HG03457 (cell line): ENCODE results near the gene RUSC1.
"Not testable (repeated sequence)": the region's sequence is repeated elsewhere in the genome, so short reads cannot be mapped to it uniquely, and the experiment has no call there.

ENCODE experiments used
- ATAC-seq: cut with Tn5 transposase; IDR thresholded peaks from one replicate; pipeline ENCODE4 v1.9.1; 2021; ENCODE audit warnings: moderate number of reproducible peaks; ENCODE audit not compliant: unreplicated experiment

The RUSC1 gene

GRCh38 chr1:155321639-155322503 is 1.2 kb downstream of the RUSC1 start:
- no peak for ATAC-seq

DNA sequence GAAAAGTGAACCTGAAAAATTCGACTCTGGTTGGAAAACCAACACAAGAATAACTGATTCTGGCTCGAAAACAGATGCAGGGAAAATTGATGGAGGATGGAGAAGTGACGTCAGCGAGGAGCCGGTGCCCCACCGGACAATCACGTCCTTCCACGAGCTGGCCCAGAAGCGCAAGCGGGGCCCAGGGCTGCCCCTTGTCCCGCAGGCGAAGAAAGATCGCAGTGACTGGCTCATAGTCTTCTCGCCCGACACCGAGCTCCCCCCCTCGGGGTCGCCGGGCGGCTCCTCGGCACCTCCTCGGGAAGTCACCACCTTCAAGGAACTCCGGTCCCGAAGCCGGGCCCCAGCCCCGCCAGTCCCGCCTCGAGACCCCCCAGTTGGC is 1.9 kb downstream of the RUSC1 start:
- ATAC-seq, result no peak

DNA sequence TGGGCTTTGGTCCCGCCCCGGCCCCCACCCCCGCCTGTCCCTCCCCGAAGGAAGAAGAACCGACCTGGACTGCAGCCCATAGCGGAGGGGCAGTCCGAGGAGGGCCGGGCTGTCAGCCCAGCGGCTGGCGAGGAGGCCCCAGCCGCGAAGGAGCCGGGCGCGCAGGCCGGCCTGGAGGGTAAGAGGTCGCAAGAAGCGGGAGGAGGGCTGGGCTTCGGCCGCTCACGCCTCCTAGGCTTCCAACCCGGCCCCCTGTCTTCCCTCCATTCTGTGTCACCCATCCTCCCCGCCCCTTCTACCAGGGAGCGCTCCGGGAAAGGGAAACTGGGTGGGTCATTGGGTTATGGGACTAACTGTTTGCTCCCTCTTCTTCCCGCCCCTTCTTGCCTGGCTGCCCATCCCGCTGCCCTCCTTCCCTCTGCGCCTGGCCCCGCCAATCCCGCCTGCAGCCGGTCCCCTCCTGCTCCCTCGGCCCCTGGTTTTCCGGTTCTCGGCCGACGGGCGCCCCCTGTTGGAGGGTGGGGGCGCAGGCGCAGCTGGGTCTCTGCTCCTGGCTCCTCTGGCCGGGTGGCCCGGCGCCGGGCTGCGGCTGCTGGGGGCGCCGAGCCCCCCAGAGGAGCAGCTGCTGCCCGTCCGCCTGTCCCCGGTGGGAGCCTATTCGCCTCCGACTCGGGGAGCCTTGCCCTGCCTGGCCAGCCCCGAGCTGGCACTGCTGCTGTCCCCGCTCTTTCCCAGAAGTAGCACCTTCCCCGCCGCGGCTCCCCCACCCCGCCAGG is 2.4 kb downstream of the RUSC1 start:
- peak; percentile 32 for ATAC-seq

- peak; percentile 16 for ATAC-seq
Observed at GRCh38 chr1:155323729-155324036, 3.0 kb downstream of the RUSC1 start.

DNA sequence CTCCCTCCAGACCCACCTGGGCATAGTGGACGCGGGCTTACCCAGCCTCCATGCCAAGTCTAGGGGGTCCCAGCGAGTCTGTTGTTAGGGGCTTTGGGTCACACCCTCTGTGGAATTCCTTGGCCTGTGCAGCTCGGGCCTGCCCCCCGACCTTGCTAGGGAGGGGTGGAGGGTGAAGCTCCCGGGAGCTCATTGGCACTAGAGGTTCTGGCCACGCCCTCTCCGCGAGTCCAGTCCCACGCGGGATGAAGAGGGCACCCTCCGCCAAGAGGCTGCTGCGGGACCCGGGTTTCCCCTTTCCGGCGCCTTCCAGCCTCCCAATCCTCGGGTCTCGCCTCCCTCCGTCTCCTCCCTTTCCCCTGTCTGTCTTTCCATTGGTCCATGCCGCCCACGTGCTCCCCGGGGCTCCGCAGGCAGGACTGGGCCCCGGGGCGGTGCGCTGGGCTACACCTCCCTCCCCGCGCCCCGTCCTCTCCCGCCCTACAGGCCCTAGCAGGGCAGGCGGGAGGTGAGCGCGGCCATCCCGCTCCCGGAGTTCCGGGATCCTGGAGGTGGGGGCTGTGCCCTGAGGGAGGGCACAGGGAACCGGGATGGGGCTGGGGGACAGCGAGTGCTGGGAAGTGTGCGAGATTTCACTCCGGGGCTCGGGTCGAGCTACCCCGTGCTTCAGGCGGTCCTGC is 3.5 kb downstream of the RUSC1 start:
- peak; percentile 37 for ATAC-seq

DNA sequence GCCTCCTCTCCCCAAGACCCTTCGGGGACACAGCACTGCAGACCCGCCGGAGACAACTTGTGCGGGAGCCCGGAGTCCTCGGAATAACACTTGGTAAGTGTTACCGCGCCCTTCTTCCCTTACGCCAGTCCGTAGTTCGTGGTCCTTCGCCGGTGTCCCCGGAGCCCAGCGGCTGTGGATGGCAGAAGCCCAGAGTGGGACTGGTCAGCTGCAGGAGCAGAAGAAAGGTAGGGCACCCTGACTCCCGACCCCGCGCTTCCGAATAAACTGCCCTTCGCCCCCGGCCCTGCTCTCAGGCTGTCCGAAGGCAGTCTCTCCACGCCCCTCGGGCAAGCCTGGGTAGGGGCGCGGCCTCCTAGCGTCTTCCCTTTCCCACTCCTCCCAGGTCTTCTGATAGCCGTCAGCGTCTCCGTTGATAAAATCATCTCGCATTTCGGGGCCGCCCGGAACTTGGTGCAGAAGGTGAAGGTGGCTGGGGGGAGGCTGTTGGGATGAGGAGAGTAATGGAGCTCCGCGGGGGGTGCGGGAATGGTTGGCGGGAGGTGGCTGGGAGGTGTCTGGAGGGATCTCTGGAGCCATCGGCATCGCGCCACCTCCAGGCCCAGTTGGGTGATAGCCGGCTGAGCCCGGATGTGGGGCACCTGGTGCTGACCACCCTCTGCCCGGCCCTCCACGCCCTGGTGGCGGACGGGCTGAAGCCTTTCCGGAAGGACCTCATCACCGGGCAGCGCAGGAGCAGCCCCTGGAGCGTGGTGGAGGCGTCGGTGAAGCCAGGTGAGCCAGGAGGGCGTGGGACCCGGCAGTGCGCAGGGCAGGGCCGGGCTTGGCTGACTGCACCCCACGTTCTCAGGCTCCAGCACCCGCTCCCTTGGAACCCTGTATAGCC is 4.3 kb downstream of the RUSC1 start:
- no peak for ATAC-seq

GRCh38 chr1:155325603-155325893 is 4.9 kb downstream of the RUSC1 start:
- ATAC-seq, result no peak

DNA sequence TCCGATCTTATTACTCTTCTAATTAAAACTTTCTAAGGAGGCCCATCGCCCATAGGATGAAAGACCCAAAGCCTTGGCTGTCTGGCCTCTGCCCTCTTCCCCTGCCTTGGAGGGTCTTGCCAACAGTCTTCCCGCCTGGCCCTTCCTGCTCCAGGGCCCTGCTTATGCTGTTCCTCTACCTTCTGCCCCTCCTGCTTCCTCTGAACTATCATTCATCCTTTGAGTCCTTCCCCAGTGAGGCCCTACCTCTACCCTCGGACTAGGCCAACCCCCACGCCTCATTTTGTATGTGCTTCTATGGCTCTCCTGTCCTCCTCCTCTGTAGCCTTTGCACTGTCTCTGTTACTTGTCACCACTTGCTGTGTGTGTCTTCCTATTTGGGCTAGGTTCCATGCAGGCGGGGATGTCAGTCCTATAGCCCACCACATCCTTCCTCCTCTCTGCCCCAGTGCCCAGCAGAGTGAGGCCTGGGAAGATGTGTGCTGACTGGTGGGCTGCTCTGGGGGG is 5.4 kb downstream of the RUSC1 start:
- no peak for ATAC-seq

DNA sequence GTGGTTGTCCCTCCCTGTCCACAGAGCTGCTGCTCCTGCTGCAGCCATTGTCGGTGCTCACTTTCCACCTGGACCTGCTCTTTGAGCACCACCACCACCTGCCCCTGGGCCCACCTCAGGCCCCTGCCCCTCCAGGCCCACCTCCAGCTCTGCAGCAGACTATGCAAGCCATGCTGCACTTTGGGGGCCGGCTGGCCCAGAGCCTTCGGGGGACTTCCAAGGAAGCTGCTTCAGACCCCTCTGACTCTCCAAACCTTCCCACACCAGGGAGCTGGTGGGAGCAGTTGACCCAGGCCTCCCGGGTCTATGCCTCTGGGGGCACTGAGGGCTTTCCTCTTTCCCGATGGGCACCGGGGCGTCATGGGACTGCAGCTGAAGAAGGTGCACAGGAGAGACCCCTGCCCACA is 5.9 kb downstream of the RUSC1 start:
- no peak for ATAC-seq

DNA sequence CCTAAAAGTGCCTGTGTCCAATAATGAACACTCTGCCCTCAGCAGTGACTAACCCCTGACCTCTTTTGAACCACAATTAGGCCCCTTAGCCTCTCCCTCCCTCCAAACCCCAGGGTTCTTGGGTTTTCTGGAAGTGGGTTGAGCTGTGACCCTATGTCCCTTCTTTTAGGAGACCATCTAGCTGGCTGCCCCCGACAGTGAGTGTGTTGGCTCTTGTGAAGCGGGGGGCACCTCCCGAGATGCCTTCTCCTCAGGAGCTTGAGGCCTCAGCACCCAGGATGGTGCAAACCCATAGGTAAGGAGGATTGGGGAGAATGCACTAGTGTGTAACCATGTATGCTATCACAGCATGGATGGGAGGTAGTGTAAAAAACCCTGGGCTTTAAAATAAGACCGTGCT is 7.3 kb downstream of the RUSC1 start:
- no peak for ATAC-seq

DNA sequence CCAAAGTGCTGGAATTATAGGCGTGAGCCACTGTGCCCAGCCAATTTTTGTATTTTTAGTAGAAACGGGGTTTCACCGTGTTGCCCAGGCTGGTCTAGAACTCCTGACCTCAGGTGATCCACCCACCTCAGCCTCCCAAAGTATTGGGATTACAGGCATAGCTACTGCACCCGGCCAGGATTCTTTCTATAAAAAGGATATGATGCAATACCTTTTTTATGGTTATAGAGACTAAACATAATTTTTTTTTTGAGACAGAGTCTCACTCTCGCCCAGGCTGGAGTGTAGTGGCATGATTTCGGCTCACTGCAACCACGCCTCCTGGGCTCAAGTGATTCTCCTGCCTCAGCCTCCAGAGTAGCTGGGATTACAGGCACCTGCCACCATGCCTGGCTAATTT is 8.2 kb downstream of the RUSC1 start:
- ATAC-seq, result not testable (repeated sequence)

DNA sequence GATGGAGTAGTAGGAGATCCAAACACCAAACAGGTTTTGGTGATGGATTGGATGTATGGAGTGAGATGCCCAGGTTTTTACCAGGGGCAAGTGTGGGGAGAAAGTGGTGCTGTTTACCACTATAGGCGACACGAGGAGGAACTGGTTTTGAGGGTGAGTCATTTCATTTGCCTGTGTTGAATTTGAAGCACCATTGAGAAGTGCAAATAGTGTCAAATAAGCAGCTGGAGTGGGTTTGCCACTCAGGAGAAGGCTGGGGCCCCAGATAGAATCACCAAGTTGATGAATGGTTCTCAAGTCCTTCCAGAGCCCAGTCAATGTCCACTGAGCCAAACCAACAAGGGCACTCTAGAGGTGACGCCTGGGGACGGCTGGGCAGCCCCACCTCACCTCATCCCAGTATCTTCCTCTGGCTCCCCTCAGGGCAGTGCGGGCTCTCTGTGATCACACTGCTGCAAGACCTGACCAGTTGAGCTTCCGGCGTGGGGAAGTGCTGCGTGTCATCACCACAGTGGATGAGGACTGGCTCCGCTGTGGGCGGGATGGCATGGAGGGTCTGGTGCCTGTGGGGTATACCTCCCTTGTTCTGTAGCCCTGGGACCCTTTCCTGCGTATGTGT is 9.4 kb downstream of the RUSC1 start:
- ATAC-seq, result no peak

- ATAC-seq, result no peak
Observed at GRCh38 chr1:155334962-155335361, 14.3 kb downstream of the RUSC1 start.

GRCh38 chr1:155339515-155340097 is 18.9 kb downstream of the RUSC1 start:
- ATAC-seq, result no peak

- ATAC-seq, result no peak
Observed at GRCh38 chr1:155342842-155343241, 22.1 kb downstream of the RUSC1 start.

DNA sequence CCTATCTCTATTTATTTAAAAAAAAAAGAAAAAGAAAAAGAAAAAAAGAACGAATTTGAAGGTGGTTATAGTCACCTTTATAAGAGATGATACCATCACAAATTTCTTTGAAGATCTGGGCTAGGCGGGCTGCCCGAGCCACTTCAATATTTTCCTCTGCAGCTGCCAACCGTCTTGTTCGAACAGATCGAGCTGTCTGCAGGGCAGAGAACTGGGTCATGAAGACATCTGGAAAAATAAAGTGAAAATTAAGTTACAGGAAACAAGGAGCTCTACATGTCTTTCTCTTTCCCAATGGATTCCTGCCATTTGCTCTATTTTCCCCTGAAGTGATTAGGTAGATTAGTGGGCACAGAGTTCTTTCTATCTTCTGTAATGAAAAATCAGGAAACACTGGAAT is 31.9 kb downstream of the RUSC1 start:
- ATAC-seq, result no peak

- ATAC-seq, result no peak
Observed at GRCh38 chr1:155360051-155360450, 39.4 kb downstream of the RUSC1 start.

DNA sequence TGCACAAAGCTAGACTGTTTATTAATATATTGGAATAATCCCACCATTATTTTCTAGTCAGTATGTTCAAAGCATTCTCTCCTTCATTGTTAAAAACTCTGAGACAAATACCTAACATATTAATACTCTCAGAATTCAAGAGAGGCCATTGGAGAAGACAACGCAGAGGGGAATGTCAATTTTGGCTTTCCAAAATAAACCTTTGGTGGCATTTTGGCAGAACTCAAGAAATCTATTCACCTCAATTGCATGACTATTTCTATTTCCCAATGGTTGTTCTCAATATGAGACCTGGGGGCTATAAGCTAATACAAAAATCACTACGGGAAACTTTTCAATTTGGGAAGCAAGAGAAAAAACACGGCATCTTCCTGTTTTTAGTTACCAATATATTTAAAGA is 58.5 kb downstream of the RUSC1 start:
- ATAC-seq, result no peak

- no peak for ATAC-seq
Observed at GRCh38 chr1:155379631-155380090, 59.0 kb downstream of the RUSC1 start.
